ENCODE measurements around the gene NOX5.

- no peak for TF ChIP-seq POLR2A (IDR thresholded peaks at IDR 0.05)
- TF ChIP-seq, protein P1, sequence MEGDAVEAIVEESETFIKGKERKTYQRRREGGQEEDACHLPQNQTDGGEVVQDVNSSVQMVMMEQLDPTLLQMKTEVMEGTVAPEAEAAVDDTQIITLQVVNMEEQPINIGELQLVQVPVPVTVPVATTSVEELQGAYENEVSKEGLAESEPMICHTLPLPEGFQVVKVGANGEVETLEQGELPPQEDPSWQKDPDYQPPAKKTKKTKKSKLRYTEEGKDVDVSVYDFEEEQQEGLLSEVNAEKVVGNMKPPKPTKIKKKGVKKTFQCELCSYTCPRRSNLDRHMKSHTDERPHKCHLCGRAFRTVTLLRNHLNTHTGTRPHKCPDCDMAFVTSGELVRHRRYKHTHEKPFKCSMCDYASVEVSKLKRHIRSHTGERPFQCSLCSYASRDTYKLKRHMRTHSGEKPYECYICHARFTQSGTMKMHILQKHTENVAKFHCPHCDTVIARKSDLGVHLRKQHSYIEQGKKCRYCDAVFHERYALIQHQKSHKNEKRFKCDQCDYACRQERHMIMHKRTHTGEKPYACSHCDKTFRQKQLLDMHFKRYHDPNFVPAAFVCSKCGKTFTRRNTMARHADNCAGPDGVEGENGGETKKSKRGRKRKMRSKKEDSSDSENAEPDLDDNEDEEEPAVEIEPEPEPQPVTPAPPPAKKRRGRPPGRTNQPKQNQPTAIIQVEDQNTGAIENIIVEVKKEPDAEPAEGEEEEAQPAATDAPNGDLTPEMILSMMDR (IDR thresholded peaks at IDR 0.05) = no peak
- no peak for TF ChIP-seq POLR2AphosphoS5 (IDR thresholded peaks at IDR 0.05; ENCODE audit: insufficient read depth in 1 of 2, low read depth in 1 of 2)
These were observed 77.7 kb downstream of the NOX5 start for GRCh38 chr15:69092159-69092558.

Data from vagina (tissue), 2 donors.